Endothelial cell of umbilical vein (primary cell): ENCODE measurements around the gene RGS7BP. TPM values are rescaled to one million over a fixed set of nuclear protein-coding genes. Genes with fewer than 3 reads are reported as not detected.
A peak's percentile ranks its signal among the peaks of the same experiment; 100 is the strongest.

Source experiments
- BruUV-seq: library from RNA; stranded (reverse); fragments of 400-500 nt; replicated peaks from 2 replicates; lab custom pipeline; 2021; lab: Mats Ljungman, UMichigan
- CTCF ChIA-PET: fragments of 300-600, 350-600 bp; sonication (Branson Sonifier 250); formaldehyde crosslinking; loops from one replicate; lab custom pipeline; 2021; ENCODE audit warnings: antibody characterized with exemption, inconsistent platforms; lab: Charles Lee
- POLR2A ChIA-PET: fragments of 300-600, 350-600 bp; sonication (Branson Sonifier 250); formaldehyde crosslinking; loops from one replicate; lab custom pipeline; 2021; ENCODE audit warnings: antibody characterized with exemption, inconsistent platforms; lab: Charles Lee
- DNase-seq: peaks from one replicate; pipeline ENCODE4 v3.0.0-alpha.2; 2011; ENCODE audit warnings: low read depth, low spot score
- FAIRE-seq: peaks from 2 replicates; lab custom pipeline; 2011; peaks lifted over from hg19 to GRCh38; lab: Jason Lieb, UNC
- H2AFZ ChIP-seq: 2 replicates; pipeline ENCODE4 v1.6.0; 2012; ENCODE audit warnings: low read depth, low read length, control low read depth, inconsistent platforms
- H3K27ac ChIP-seq: 2 replicates; pipeline ENCODE4 v1.5.1; 2011; ENCODE audit warnings: low read depth, mild to moderate bottlenecking, control low read depth, low read length, moderate library complexity; ENCODE audit not compliant: insufficient read depth
- H3K27me3 ChIP-seq, 2 experiments: 2 replicates each; pipeline versions ENCODE4 v1.6.0 to v1.6.1; 2011; ENCODE audit warnings: low read length in 2 of 2, mixed read lengths in 1 of 2; ENCODE audit not compliant: control insufficient read depth in 2 of 2, insufficient read depth in 2 of 2
- H3K36me3 ChIP-seq, 2 experiments: 2 replicates in 1 of 2; 3 replicates in 1 of 2; pipeline ENCODE4 v1.5.1; 2011; ENCODE audit warnings: low read length in 2 of 2, mild to moderate bottlenecking in 1 of 2, moderate library complexity in 1 of 2; ENCODE audit not compliant: control insufficient read depth in 2 of 2, insufficient read depth in 2 of 2; ENCODE audit errors: extremely low read depth in 1 of 2
- H3K4me1 ChIP-seq: 3 replicates; pipeline ENCODE4 v1.5.1; 2011; ENCODE audit warnings: mild to moderate bottlenecking, low read length; ENCODE audit not compliant: control insufficient read depth, insufficient read depth; ENCODE audit errors: extremely low read depth
- H3K4me2 ChIP-seq: 2 replicates; pipeline ENCODE4 v1.6.1; 2011; ENCODE audit warnings: low read length, control low read depth, mixed read lengths; ENCODE audit not compliant: insufficient read depth
- H3K4me3 ChIP-seq, 3 experiments: fragments of 200-600 bp in 1 of 3; sonication (generic), shearing (Covaris generic) in 1 of 3; replicated peaks in 1 of 3; 2 replicates each; pipeline ENCODE4 v1.5.1; 2011 to 2016; ENCODE audit warnings: control low read depth in 3 of 3, low read length in 3 of 3, mild to moderate bottlenecking in 2 of 3, inconsistent platforms in 1 of 3, low read depth in 1 of 3, moderate library complexity in 1 of 3; ENCODE audit not compliant: insufficient read depth in 1 of 3
- H3K79me2 ChIP-seq: 2 replicates; pipeline ENCODE4 v1.6.0; 2012; ENCODE audit warnings: low read length, inconsistent platforms; ENCODE audit not compliant: control insufficient read depth, insufficient read depth
- H3K9ac ChIP-seq: replicated peaks from 2 replicates; pipeline ENCODE3; 2011; ENCODE audit warnings: low read length, control low read depth; ENCODE audit not compliant: insufficient read depth; ENCODE audit errors: extremely low read depth
- H3K9me1 ChIP-seq: replicated peaks from 3 replicates; pipeline ENCODE4 v1.6.0; 2011; ENCODE audit warnings: mild to moderate bottlenecking, low read length; ENCODE audit not compliant: control insufficient read depth, insufficient read depth; ENCODE audit errors: extremely low read depth
- H3K9me3 ChIP-seq: replicated peaks from 2 replicates; pipeline ENCODE4 v1.5.1; 2012; ENCODE audit warnings: low read length, inconsistent platforms; ENCODE audit not compliant: control insufficient read depth, insufficient read depth
- H4K20me1 ChIP-seq: replicated peaks from 2 replicates; pipeline ENCODE3; 2011; ENCODE audit warnings: mild to moderate bottlenecking, low read length; ENCODE audit not compliant: control insufficient read depth, insufficient read depth; ENCODE audit errors: extremely low read depth
- CTCF ChIP-seq, 2 donors: IDR thresholded peaks; 1 replicate in 1 of 2; 2 replicates in 1 of 2; pipeline ENCODE4 v1.5.1; 2011; ENCODE audit warnings: low read length in 2 of 2, mild to moderate bottlenecking in 2 of 2, moderate library complexity in 2 of 2, control low read depth in 1 of 2, inconsistent platforms in 1 of 2, low read depth in 1 of 2; ENCODE audit not compliant: insufficient read depth in 1 of 2; ENCODE audit errors: extremely low read depth in 1 of 2
- EZH2 ChIP-seq: IDR thresholded peaks from 2 replicates; pipeline ENCODE4 v1.6.1; 2012; ENCODE audit warnings: borderline replicate concordance, low read depth, mild to moderate bottlenecking, moderate library complexity, low read length, inconsistent platforms; ENCODE audit not compliant: severe bottlenecking
- FOS ChIP-seq: IDR thresholded peaks from 2 replicates; pipeline ENCODE4 v1.6.1; 2011; ENCODE audit warnings: mild to moderate bottlenecking, low read length, moderate library complexity, borderline replicate concordance; ENCODE audit not compliant: insufficient read depth
- GATA2 ChIP-seq: IDR thresholded peaks from 2 replicates; pipeline ENCODE4 v1.7.0; 2011; ENCODE audit warnings: low read depth, mild to moderate bottlenecking, moderate library complexity, mixed read lengths, low read length; ENCODE audit not compliant: insufficient read length, insufficient read depth
- JUN ChIP-seq: IDR thresholded peaks from 2 replicates; pipeline ENCODE4 v1.6.1; 2011; ENCODE audit warnings: borderline replicate concordance, low read depth; ENCODE audit not compliant: insufficient read length, insufficient read depth
- MAX ChIP-seq: IDR thresholded peaks from 2 replicates; pipeline ENCODE4 v1.6.1; 2011; ENCODE audit not compliant: insufficient read depth, insufficient read length
- MYC ChIP-seq: IDR thresholded peaks from one replicate; pipeline ENCODE4 v1.6.1; 2011; ENCODE audit warnings: mild to moderate bottlenecking, low read depth, low read length
- POLR2A ChIP-seq: IDR thresholded peaks from 2 replicates; pipeline ENCODE4 v1.6.1; 2012; ENCODE audit warnings: low read depth, mild to moderate bottlenecking, control low read depth, low read length
- POLR2AphosphoS5 ChIP-seq: IDR thresholded peaks from 2 replicates; pipeline ENCODE4 v1.6.1; 2012; ENCODE audit warnings: low read depth, mild to moderate bottlenecking, control low read depth, low read length, moderate library complexity; ENCODE audit not compliant: insufficient read depth
- dilution Hi-C: fragments of 300-500 bp; cut with MboI; formaldehyde crosslinking; loops from one replicate; pipeline ENCODE4 v1.15.0; 2019; ENCODE audit warnings: low sequenced_read_pairs; ENCODE audit not compliant: extremely low pct_ligation_motif_present
- intact Hi-C: fragments of 100-400 bp; cut with micrococcal nuclease; formaldehyde crosslinking; loops from one replicate; pipeline ENCODE4 v1.10.0; 2022
- polyA plus RNA-seq, 4 experiments: library from polyadenylated mRNA; depleted of rRNA in 3 of 4; stranded (reverse) in 3 of 4; unstranded in 1 of 4; fragments of >200 nt; gene quantifications; 2 replicates each; pipeline versions ENCODE4 v1.2.1 to v1.2.3, GENCODE V29; 2011 to 2012; ENCODE audit warnings: missing spikeins in 1 of 4
- total RNA-seq: library from RNA; stranded (reverse); gene quantifications from 2 replicates; pipeline ENCODE4 v1.2.3, GENCODE V29; 2021

RGS7BP gene
- total and polyA plus RNA-seq, 2 donors (not counting 3 experiments of a cell fraction or from before 2014, with no cell fraction given) = 0.51 to 2.0 TPM

- Histone ChIP-seq H3K36me3 (no peaks in the 10 kb centered on the region), H3K9me3 (no peaks in the 10 kb centered on the region), H3K27ac (no peak overlapping the region), H3K9me1 (no peaks in the 10 kb centered on the region), H3K9ac (no peak overlapping the region), H3K4me1 (no peaks in the 10 kb centered on the region), H3K27me3 (peaks cover 5 to 42% of the 10 kb centered on the region in 2 experiments), H2AFZ (no peak overlapping the region), H4K20me1 (no peaks in the 10 kb centered on the region), H3K4me3 (no peak overlapping the region), H3K79me2 (no peaks in the 10 kb centered on the region), H3K4me2 (no peak overlapping the region)
- POLR2A ChIA-PET = no interaction called here
- intact Hi-C loops (loop anchor here (1.0 kb wide), 5 partner anchors 106 to 464 kb away; partner anchors contain the start of gene RGS7BP), dilution Hi-C loops (no loop called here)
- FAIRE-seq (peak; percentile 89), DNase-seq (peak; percentile 76)
- CTCF ChIA-PET = interaction anchor here (0.6 to 8.4 kb wide), 51 partner anchors 8 to 1820 kb away, joined by 3 to 256 read pairs (median 5); partner anchors contain the start of gene RGS7BP
- BruUV-seq = no TSS peak
- TF ChIP-seq CTCF (IDR thresholded peaks at IDR 0.05; ENCODE audit: extremely low read depth in 1 of 2, insufficient read depth in 1 of 2, low read depth in 1 of 2, low read length in 2 of 2) = peak; percentile 61 to 64
- no peak for TF ChIP-seq MYC
- no peak for TF ChIP-seq FOS
These were observed 106.6 kb downstream of the RGS7BP start for GRCh38 chr5:64612344-64612961.

- FAIRE-seq (no peak), DNase-seq (no peak)
- Histone ChIP-seq H3K9me1 (no peaks in the 10 kb centered on the region), H4K20me1 (no peaks in the 10 kb centered on the region), H3K4me2 (no peak overlapping the region), H3K27me3 (peaks cover 5 to 36% of the 10 kb centered on the region in 2 experiments), H3K4me3 (no peak overlapping the region), H2AFZ (no peak overlapping the region), H3K36me3 (no peaks in the 10 kb centered on the region), H3K27ac (no peak overlapping the region), H3K9me3 (no peaks in the 10 kb centered on the region), H3K9ac (no peak overlapping the region), H3K4me1 (no peaks in the 10 kb centered on the region), H3K79me2 (no peaks in the 10 kb centered on the region)
- ChIA-PET POLR2A (no interaction called here), CTCF (interaction anchor here (2.1 kb wide), 1 partner anchor 387 kb away, joined by 11 read pairs; no protein-coding TSS in a partner anchor)
- intact Hi-C loops = no loop called here
- dilution Hi-C loops = no loop called here
- no TSS peak for BruUV-seq
- TF ChIP-seq CTCF (IDR thresholded peaks at IDR 0.05; ENCODE audit: extremely low read depth in 1 of 2, insufficient read depth in 1 of 2, low read depth in 1 of 2, low read length in 2 of 2) (no peak), POLR2A (no peak), FOS (no peak), EZH2 (no peak), POLR2AphosphoS5 (no peak), MAX (no peak), GATA2 (no peak), MYC (no peak), JUN (no peak)
These were observed 110.1 kb downstream of the RGS7BP start for GRCh38 chr5:64615895-64616294.
